ENCODE results near the gene TSPAN18. TPM values are rescaled to one million over a fixed set of nuclear protein-coding genes. Genes with fewer than 3 reads are reported as not detected.

Gene TSPAN18
- total RNA-seq, 1 donor from 2014 or later: 46.4 TPM

DNA sequence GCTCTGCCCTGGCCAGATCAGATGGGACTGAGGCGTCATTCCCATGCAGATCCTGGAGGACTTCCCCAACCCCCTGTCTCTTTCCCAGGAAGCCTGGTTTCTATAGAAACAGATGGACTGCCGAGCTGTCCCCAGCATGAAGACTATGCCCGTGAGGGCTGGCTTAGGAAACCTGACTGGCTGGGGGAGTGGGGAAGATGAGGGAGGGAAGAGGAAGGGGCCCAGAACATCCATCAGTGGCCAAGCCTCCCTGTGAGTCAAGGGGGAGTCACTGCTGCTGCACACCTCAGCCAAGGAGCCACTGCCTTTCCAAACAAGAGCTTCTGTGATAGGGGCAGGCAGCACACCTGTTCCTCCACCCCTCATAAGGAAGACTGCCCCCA is 218.1 kb downstream of the TSPAN18 start:
- Histone ChIP-seq H3K9me3 (no peaks in the 10 kb centered on the region), H3K36me3 (no peaks in the 10 kb centered on the region), H3K27me3 (no peaks in the 10 kb centered on the region), H3K4me1 (peaks cover 50% of the 10 kb centered on the region), H3K27ac (no peak overlapping the region), H3K4me3 (no peak overlapping the region)
- no peak for DNase-seq
- intact Hi-C loops (cut with DNase I): no loop called here
- no peak for ATAC-seq
- no peak for TF ChIP-seq CTCF (IDR thresholded peaks at IDR 0.05)

GRCh38 chr11:44945666-44946065 is 218.9 kb downstream of the TSPAN18 start:
- no peaks in the 10 kb centered on the region for H3K9me3 ChIP-seq
- H3K27ac ChIP-seq: no peak overlapping the region
- H3K4me3 ChIP-seq: no peak overlapping the region
- no peak for TF ChIP-seq CTCF (IDR thresholded peaks at IDR 0.05)
- intact Hi-C loops (cut with DNase I): no loop called here
- H3K36me3 ChIP-seq: no peaks in the 10 kb centered on the region
- ATAC-seq: no peak
- no peak for DNase-seq
- no peaks in the 10 kb centered on the region for H3K27me3 ChIP-seq
- H3K4me1 ChIP-seq: peaks cover 45% of the 10 kb centered on the region

GRCh38 chr11:44946263-44946662 is 219.5 kb downstream of the TSPAN18 start:
- DNase-seq (no peak), ATAC-seq (no peak)
- TF ChIP-seq CTCF (IDR thresholded peaks at IDR 0.05): no peak
- Histone ChIP-seq H3K36me3 (no peaks in the 10 kb centered on the region), H3K27ac (no peak overlapping the region), H3K4me1 (peaks cover 45% of the 10 kb centered on the region), H3K9me3 (no peaks in the 10 kb centered on the region), H3K4me3 (no peak overlapping the region), H3K27me3 (no peaks in the 10 kb centered on the region)
- intact Hi-C loops (cut with DNase I): no loop called here

DNA sequence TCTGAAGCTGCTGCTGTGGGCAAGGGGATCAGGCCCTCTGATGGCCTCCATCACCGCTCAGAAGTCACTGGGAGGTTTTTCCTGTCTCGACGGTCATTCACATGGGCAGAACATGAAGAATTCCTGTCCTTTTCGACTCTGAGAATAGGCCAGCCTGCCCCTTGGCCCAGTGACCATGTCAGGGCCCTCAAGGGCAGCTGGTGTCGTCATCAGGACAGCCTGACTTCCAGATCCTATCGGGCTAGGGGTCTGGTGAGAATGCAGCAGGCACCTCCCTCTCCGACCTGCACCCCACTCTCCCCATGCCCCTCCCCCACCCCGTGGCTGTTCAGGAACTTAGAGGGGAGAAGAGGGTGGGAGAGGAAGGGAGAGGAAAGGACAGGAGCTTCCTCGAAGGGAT is 220.4 kb downstream of the TSPAN18 start:
- H3K4me1 ChIP-seq: peaks cover 45% of the 10 kb centered on the region

DNA sequence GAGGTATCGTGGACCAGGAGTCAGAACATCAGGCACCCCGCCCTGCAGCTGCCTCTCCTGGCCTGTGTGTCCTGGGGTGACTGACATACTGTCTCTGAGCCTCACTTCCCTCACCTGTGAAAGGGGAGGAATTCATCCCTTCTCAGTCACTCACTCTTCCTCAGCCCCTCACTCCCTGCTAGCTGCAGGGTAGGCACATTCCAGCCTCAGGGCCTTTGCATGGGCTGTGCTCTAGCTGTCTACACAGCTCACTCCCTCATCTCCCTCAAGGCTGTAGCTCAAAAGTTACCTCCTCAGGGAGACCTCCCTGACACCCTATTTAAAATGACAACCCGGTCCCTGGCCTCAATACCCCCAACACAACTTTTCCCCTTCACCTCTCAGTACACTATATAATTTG is 221.4 kb downstream of the TSPAN18 start:
- Histone ChIP-seq H3K4me3 (no peak overlapping the region), H3K27me3 (no peaks in the 10 kb centered on the region), H3K9me3 (no peaks in the 10 kb centered on the region), H3K27ac (no peak overlapping the region), H3K4me1 (peaks cover 38% of the 10 kb centered on the region), H3K36me3 (no peaks in the 10 kb centered on the region)
- no peak for DNase-seq
- intact Hi-C loops (cut with DNase I): no loop called here
- no peak for ATAC-seq
- no peak for TF ChIP-seq CTCF (IDR thresholded peaks at IDR 0.05)

More for the DNA sequence above, 220.4 kb downstream of the TSPAN18 start:
- Histone ChIP-seq H3K27me3 (no peaks in the 10 kb centered on the region), H3K36me3 (no peaks in the 10 kb centered on the region), H3K4me3 (no peak overlapping the region), H3K27ac (no peak overlapping the region), H3K9me3 (no peaks in the 10 kb centered on the region)
- DNase-seq (no peak), ATAC-seq (no peak)
- intact Hi-C loops (cut with DNase I): no loop called here
- TF ChIP-seq CTCF (IDR thresholded peaks at IDR 0.05): no peak
